Effector memory CD4-positive, alpha-beta T cell (primary cell): ENCODE results near the gene PIP4K2A.
"Not testable (repeated sequence)": the region's sequence is repeated elsewhere in the genome, so short reads cannot be mapped to it uniquely, and the experiment has no call there.

Source experiments
- DNase-seq, 3 donors: peaks; one replicate each; pipeline ENCODE4 v3.0.0-alpha.2; 2020
- H3K27ac ChIP-seq: 2 replicates; pipeline ENCODE4 v1.7.0; 2013; ENCODE audit warnings: mild to moderate bottlenecking, low read length, moderate library complexity; ENCODE audit not compliant: insufficient read depth, poor library complexity, severe bottlenecking
- H3K27me3 ChIP-seq: replicated peaks from 2 replicates; pipeline ENCODE4 v1.7.0; 2013; ENCODE audit warnings: mild to moderate bottlenecking, low read length; ENCODE audit not compliant: insufficient read depth, control insufficient read depth, poor library complexity, severe bottlenecking
- H3K36me3 ChIP-seq: 2 replicates; pipeline ENCODE4 v1.7.0; 2013; ENCODE audit warnings: mild to moderate bottlenecking, low read length, moderate library complexity; ENCODE audit not compliant: control insufficient read depth, insufficient read depth
- H3K4me1 ChIP-seq: 2 replicates; pipeline ENCODE4 v1.7.0; 2013; ENCODE audit warnings: low read length, mild to moderate bottlenecking; ENCODE audit not compliant: control insufficient read depth, insufficient read depth, poor library complexity, severe bottlenecking
- H3K4me3 ChIP-seq: 2 replicates; pipeline ENCODE4 v1.7.0; 2013; ENCODE audit warnings: low read length, low read depth, mild to moderate bottlenecking; ENCODE audit not compliant: insufficient read depth, poor library complexity, severe bottlenecking
- H3K9me3 ChIP-seq: 2 replicates; pipeline ENCODE4 v1.7.0; 2013; ENCODE audit warnings: mild to moderate bottlenecking, low read length, moderate library complexity; ENCODE audit not compliant: control insufficient read depth

The PIP4K2A gene

GRCh38 chr10:22699976-22700375 lies 14.4 kb downstream of the PIP4K2A start:
- no peaks in the 10 kb centered on the region for H3K9me3 ChIP-seq
- H3K27ac ChIP-seq: peak overlapping the region; percentile 16
- no peaks in the 10 kb centered on the region for H3K27me3 ChIP-seq
- H3K36me3 ChIP-seq: no peaks in the 10 kb centered on the region
- no peak for DNase-seq
- H3K4me1 ChIP-seq: peaks cover 22% of the 10 kb centered on the region
- H3K4me3 ChIP-seq: no peak overlapping the region

GRCh38 chr10:22698941-22699440 lies 15.4 kb downstream of the PIP4K2A start:
- peaks cover 28% of the 10 kb centered on the region for H3K4me1 ChIP-seq
- no peak for DNase-seq
- no peaks in the 10 kb centered on the region for H3K9me3 ChIP-seq
- H3K27ac ChIP-seq: no peak overlapping the region
- no peaks in the 10 kb centered on the region for H3K36me3 ChIP-seq
- no peak overlapping the region for H3K4me3 ChIP-seq
- no peaks in the 10 kb centered on the region for H3K27me3 ChIP-seq

- Histone ChIP-seq H3K36me3 (no peaks in the 10 kb centered on the region), H3K9me3 (no peaks in the 10 kb centered on the region), H3K4me1 (peaks cover 31% of the 10 kb centered on the region), H3K27ac (peak overlapping the region; percentile 7), H3K4me3 (no peak overlapping the region), H3K27me3 (no peaks in the 10 kb centered on the region)
- DNase-seq: no peak
Observed at GRCh38 chr10:22697800-22698199, 16.6 kb downstream of the PIP4K2A start.

- Histone ChIP-seq H3K27me3 (no peaks in the 10 kb centered on the region), H3K36me3 (no peaks in the 10 kb centered on the region), H3K9me3 (no peaks in the 10 kb centered on the region), H3K27ac (peak overlapping the region; percentile 27), H3K4me1 (peaks cover 25% of the 10 kb centered on the region), H3K4me3 (no peak overlapping the region)
- no peak for DNase-seq
Observed at GRCh38 chr10:22697101-22697500, 17.3 kb downstream of the PIP4K2A start.

GRCh38 chr10:22693860-22694259 lies 20.5 kb downstream of the PIP4K2A start:
- no peak for DNase-seq
- H3K9me3 ChIP-seq: no peaks in the 10 kb centered on the region
- H3K27ac ChIP-seq: peak overlapping the region; percentile 29
- H3K4me1 ChIP-seq: peaks cover 44% of the 10 kb centered on the region
- H3K36me3 ChIP-seq: no peaks in the 10 kb centered on the region
- H3K27me3 ChIP-seq: no peaks in the 10 kb centered on the region
- H3K4me3 ChIP-seq: no peak overlapping the region

GRCh38 chr10:22693371-22693784 lies 21.0 kb downstream of the PIP4K2A start:
- Histone ChIP-seq H3K4me1 (peaks cover 49% of the 10 kb centered on the region), H3K27ac (peak overlapping the region; percentile 23), H3K27me3 (no peaks in the 10 kb centered on the region), H3K36me3 (no peaks in the 10 kb centered on the region), H3K4me3 (no peak overlapping the region), H3K9me3 (no peaks in the 10 kb centered on the region)
- no peak for DNase-seq

GRCh38 chr10:22692119-22692518 lies 22.3 kb downstream of the PIP4K2A start:
- H3K4me1 ChIP-seq: peaks cover 56% of the 10 kb centered on the region
- H3K9me3 ChIP-seq, H3K36me3 ChIP-seq, H3K27me3 ChIP-seq, H3K27ac ChIP-seq, H3K4me3 ChIP-seq, DNase-seq: not testable (repeated sequence)

- no peak for DNase-seq
- Histone ChIP-seq H3K9me3 (no peaks in the 10 kb centered on the region), H3K27me3 (no peaks in the 10 kb centered on the region), H3K27ac (peak overlapping the region; percentile 28), H3K36me3 (no peaks in the 10 kb centered on the region), H3K4me1 (peaks cover 66% of the 10 kb centered on the region), H3K4me3 (no peak overlapping the region)
Observed at GRCh38 chr10:22690614-22691431, 23.6 kb downstream of the PIP4K2A start.

- H3K9me3 ChIP-seq: no peaks in the 10 kb centered on the region
- H3K27me3 ChIP-seq: no peaks in the 10 kb centered on the region
- DNase-seq: no peak
- no peak overlapping the region for H3K4me3 ChIP-seq
- H3K27ac ChIP-seq: peak overlapping the region; percentile 28
- H3K36me3 ChIP-seq: no peaks in the 10 kb centered on the region
- H3K4me1 ChIP-seq: peaks cover 71% of the 10 kb centered on the region
Observed at GRCh38 chr10:22690158-22690557, 24.2 kb downstream of the PIP4K2A start.

- H3K36me3 ChIP-seq: no peaks in the 10 kb centered on the region
- no peaks in the 10 kb centered on the region for H3K9me3 ChIP-seq
- H3K4me3 ChIP-seq: no peak overlapping the region
- DNase-seq: no peak
- no peaks in the 10 kb centered on the region for H3K27me3 ChIP-seq
- peaks cover 85% of the 10 kb centered on the region for H3K4me1 ChIP-seq
- peak overlapping the region; percentile 93 for H3K27ac ChIP-seq
Observed at GRCh38 chr10:22686347-22686746, 28.0 kb downstream of the PIP4K2A start.
